OCI-LY7 (cell line): ENCODE data around the gene PADI6. TPM values are rescaled to one million over a fixed set of nuclear protein-coding genes. Genes with fewer than 3 reads are reported as not detected.

Experiments
- Bru-seq: library from RNA; stranded (reverse); fragments of 400-500 nt; gene quantifications from one replicate; lab custom pipeline; 2021; lab: Mats Ljungman, UMichigan
- BruChase-seq, 2 experiments: library from RNA; stranded (reverse); fragments of 400-500 nt; gene quantifications; one replicate each; lab custom pipeline; 2021; lab: Mats Ljungman, UMichigan
- BruUV-seq: library from RNA; stranded (reverse); fragments of 400-500 nt; replicated peaks from 2 replicates; lab custom pipeline; 2021; lab: Mats Ljungman, UMichigan
- CTCF ChIA-PET: fragments of 300-600 bp; sonication (Branson Sonifier 250); formaldehyde crosslinking; loops from one replicate; lab custom pipeline; 2022; ENCODE audit warnings: antibody characterized with exemption; ENCODE audit not compliant: unreplicated experiment; lab: Charles Lee
- POLR2A ChIA-PET: fragments of 300-600 bp; sonication (Branson Sonifier 250); formaldehyde crosslinking; loops from one replicate; lab custom pipeline; 2022; ENCODE audit warnings: antibody characterized with exemption; lab: Charles Lee
- DNase-seq: peaks from one replicate; pipeline ENCODE4 v3.0.0-alpha.2; 2015; ENCODE audit warnings: low spot score
- H2AFZ ChIP-seq: fragments of 200-600 bp; sonication (generic), shearing (Covaris generic); 2 replicates; pipeline ENCODE4 v1.6.1; 2014; ENCODE audit warnings: mild to moderate bottlenecking, antibody characterized with exemption, low read length, moderate library complexity
- H3K27ac ChIP-seq: fragments of 200-600 bp; sonication (generic); 2 replicates; pipeline ENCODE4 v1.5.1; 2014; ENCODE audit warnings: mixed run types, low read depth, mild to moderate bottlenecking, moderate library complexity, low read length, inconsistent platforms; ENCODE audit not compliant: poor library complexity, severe bottlenecking
- H3K36me3 ChIP-seq: fragments of 200-600 bp; sonication (generic); 2 replicates; pipeline ENCODE4 v1.6.1; 2014; ENCODE audit warnings: mild to moderate bottlenecking, antibody characterized with exemption, low read length, moderate library complexity, mixed read lengths; ENCODE audit not compliant: insufficient read depth
- H3K4me1 ChIP-seq: fragments of 200-600 bp; sonication (generic); 2 replicates; pipeline ENCODE4 v1.5.1; 2014; ENCODE audit warnings: mild to moderate bottlenecking, low read length; ENCODE audit not compliant: insufficient read depth, poor library complexity, severe bottlenecking
- H3K4me2 ChIP-seq: fragments of 200-600 bp; sonication (generic); 2 replicates; pipeline ENCODE4 v1.6.1; 2014; ENCODE audit warnings: mild to moderate bottlenecking, low read length
- H3K4me3 ChIP-seq: fragments of 200-600 bp; sonication (generic); 2 replicates; pipeline ENCODE4 v1.5.1; 2014; ENCODE audit warnings: mild to moderate bottlenecking, low read depth, low read length; ENCODE audit not compliant: poor library complexity, severe bottlenecking
- H3K79me2 ChIP-seq: fragments of 200-600 bp; sonication (generic); 2 replicates; pipeline ENCODE4 v1.6.1; 2016; ENCODE audit warnings: low read depth, mild to moderate bottlenecking, low read length, moderate library complexity, mixed read lengths; ENCODE audit not compliant: insufficient read depth
- H3K9me2 ChIP-seq: fragments of 200-600 bp; sonication (generic); 2 replicates; pipeline ENCODE4 v1.6.1; 2016; ENCODE audit warnings: mild to moderate bottlenecking, low read length, mixed read lengths; ENCODE audit not compliant: insufficient read depth
- H3K9me3 ChIP-seq: fragments of 200-600 bp; sonication (generic); 2 replicates; pipeline ENCODE4 v1.6.1; 2014; ENCODE audit warnings: mild to moderate bottlenecking, mixed run types, low read length, mixed read lengths
- H4K20me1 ChIP-seq: fragments of 200-600 bp; sonication (generic); 2 replicates; pipeline ENCODE4 v1.6.1; 2014; ENCODE audit warnings: mild to moderate bottlenecking, antibody characterized with exemption, low read length, moderate library complexity, mixed read lengths; ENCODE audit not compliant: insufficient read depth
- CTCF ChIP-seq: fragments of 200-600 bp; sonication (generic); conservative IDR thresholded peaks from 2 replicates; pipeline ENCODE4 v1.5.1; 2014; ENCODE audit warnings: mild to moderate bottlenecking, antibody characterized with exemption, low read length, moderate library complexity, mixed read lengths
- EZH2phosphoT487 ChIP-seq: fragments of 200-600 bp; sonication (generic); IDR thresholded peaks from 2 replicates; pipeline ENCODE4 v1.6.1; 2018; ENCODE audit warnings: low read depth, borderline replicate concordance, mild to moderate bottlenecking, mixed run types, antibody characterized with exemption, low read length, moderate library complexity, mixed read lengths
- intact Hi-C: fragments of 100-400 bp; cut with micrococcal nuclease; formaldehyde crosslinking; loops from one replicate; pipeline ENCODE4 v1.10.0; 2022; ENCODE audit not compliant: unreplicated experiment
- long read RNA-seq: library from polyadenylated mRNA; stranded (forward); transcript quantifications from one replicate; pipeline ENCODE4 v2.0.0, GENCODE V29; 2022
- total RNA-seq, 2 experiments: library from RNA; depleted of rRNA in 1 of 2; stranded (reverse); fragments of >200 nt in 1 of 2; shearing (Covaris generic) in 1 of 2; gene quantifications; 2 replicates each; pipeline ENCODE4 v1.2.3, GENCODE V29; 2014 to 2022

The PADI6 gene
- total RNA-seq (2014; rRNA removed; shearing (Covaris generic)) = not detected in 2 replicates
- not detected in 2 replicates for total RNA-seq (2022)
- Bru-seq, nascent RNA = not detected
- not detected for BruChase-seq, experiment 1, labeled RNA remaining after a 6-hour chase
- not detected for BruChase-seq, experiment 2, labeled RNA remaining after a 2-hour chase
- long read RNA-seq = 0 reads

GRCh38 chr1:17371896-17372295 lies at the start of gene PADI6:
TSS of gene PADI6 (plus strand) at chr1:17372196. CDS start at chr1:17372246, 50 bp downstream.
- Histone ChIP-seq H2AFZ (no peak within 1 kb of the TSS), H3K4me1 (no peaks in the 10 kb centered on the region), H3K9me3 (no peaks in the 10 kb centered on the region), H3K27ac (no peak within 1 kb of the TSS), H4K20me1 (no peaks in the 10 kb centered on the region), H3K4me3 (no peak within 1 kb of the TSS), H3K36me3 (no peaks in the 10 kb centered on the region), H3K79me2 (no peaks in the 10 kb centered on the region), H3K4me2 (no peak within 1 kb of the TSS), H3K9me2 (no peaks in the 10 kb centered on the region)
- intact Hi-C loops = no loop called here
- no TSS peak for BruUV-seq
- DNase-seq = no peak
- ChIA-PET CTCF (no interaction called here), POLR2A (no interaction called here)
- no peak for TF ChIP-seq CTCF
- TF ChIP-seq EZH2phosphoT487 = no peak

GRCh38 chr1:17328855-17329254 lies 43.1 kb upstream of the PADI6 start:
- BruUV-seq = no TSS peak
- POLR2A ChIA-PET = no interaction called here
- no peak overlapping the region for H3K4me2 ChIP-seq

More at GRCh38 chr1:17328855-17329254, 43.1 kb upstream of the PADI6 start:
- H2AFZ ChIP-seq = no peak overlapping the region
- H4K20me1 ChIP-seq = no peaks in the 10 kb centered on the region
- no peak for DNase-seq
- H3K4me3 ChIP-seq = no peak overlapping the region
- no peaks in the 10 kb centered on the region for H3K36me3 ChIP-seq
- TF ChIP-seq EZH2phosphoT487 (no peak), CTCF (no peak)
- H3K9me3 ChIP-seq = no peaks in the 10 kb centered on the region
- H3K27ac ChIP-seq = no peak overlapping the region
- CTCF ChIA-PET = no interaction called here
- no peaks in the 10 kb centered on the region for H3K9me2 ChIP-seq
- intact Hi-C loops = no loop called here
- H3K79me2 ChIP-seq = no peaks in the 10 kb centered on the region
- H3K4me1 ChIP-seq = no peaks in the 10 kb centered on the region
